ENCODE data around the gene SERPINE1.
A peak's percentile ranks its signal among the peaks of the same experiment; 100 is the strongest.

The SERPINE1 gene

DNA sequence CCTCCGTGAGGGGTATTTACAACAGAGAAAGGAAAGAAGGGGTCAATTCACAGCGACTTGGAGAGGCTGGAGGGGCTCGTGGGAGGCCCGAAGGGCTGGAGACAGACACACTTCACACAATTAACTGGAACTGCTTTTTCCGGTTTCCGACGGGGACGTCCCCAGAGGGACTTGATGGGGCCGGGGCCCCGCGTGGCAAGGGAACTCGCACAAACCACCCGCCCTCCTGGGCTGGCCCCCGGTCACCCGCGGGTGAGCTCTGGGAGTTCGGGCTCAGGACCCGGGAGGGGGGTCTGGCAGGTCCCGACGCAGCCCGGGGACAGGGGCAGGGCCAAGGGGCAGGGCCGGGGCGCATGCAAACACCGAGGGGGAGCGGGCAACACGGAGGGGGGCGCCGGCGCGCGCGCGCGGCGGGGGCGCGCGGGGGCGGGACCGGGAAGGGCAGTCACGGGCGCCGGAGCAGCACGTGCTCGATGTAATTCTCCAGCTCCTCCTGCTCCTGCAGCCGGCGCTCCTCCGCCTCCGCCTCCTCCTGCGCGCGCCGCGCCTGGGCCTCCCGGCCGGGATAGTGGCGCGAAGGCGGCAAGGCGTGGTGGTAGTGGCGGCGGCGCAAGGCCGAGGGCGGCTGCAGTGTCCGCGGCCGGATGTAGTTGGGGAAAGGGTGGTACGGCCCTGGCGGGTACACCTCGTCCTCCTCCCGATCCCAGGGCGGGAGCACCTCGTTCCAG is 35.8 kb downstream of the SERPINE1 start:
- no peaks in the 10 kb centered on the region for H3K9me3 ChIP-seq (replicated peaks; ENCODE audit: insufficient read depth, low read length)
- no peaks in the 10 kb centered on the region for H3K79me2 ChIP-seq (ENCODE audit: low read length)
- H3K27me3 ChIP-seq (replicated peaks; ENCODE audit: insufficient read depth, low read length), result peaks cover 41% of the 10 kb centered on the region
- H3K4me2 ChIP-seq (ENCODE audit: low read depth, low read length), result peak overlapping the region; percentile 21; the same call in 1 of the 2 replicates
- no peak overlapping the region for H3K9ac ChIP-seq (ENCODE audit: low read length)
- no peak overlapping the region for H3K4me3 ChIP-seq (ENCODE audit: low read length)
- H3K4me1 ChIP-seq (ENCODE audit: low read length), result peaks cover 5% of the 10 kb centered on the region; the same call in 1 of the 2 replicates
- H2AFZ ChIP-seq (ENCODE audit: low read length), result no peak overlapping the region
- no peaks in the 10 kb centered on the region for H4K20me1 ChIP-seq (ENCODE audit: insufficient read depth, low read length)
- no peaks in the 10 kb centered on the region for H3K36me3 ChIP-seq (replicated peaks; ENCODE audit: insufficient read depth, low read length)
- H3K27ac ChIP-seq (ENCODE audit: low read length), result no peak overlapping the region
- H3F3A ChIP-seq (ENCODE audit: insufficient read depth, low read length), result no peaks in the 10 kb centered on the region
- DNase-seq, result no peak
- no peak for TF ChIP-seq EZH2 (optimal IDR thresholded peaks at IDR 0.05; ENCODE audit: low read depth, low read length)
- no peak for TF ChIP-seq CTCF (IDR thresholded peaks at IDR 0.05; ENCODE audit: low read length)
- no peak for TF ChIP-seq EZH2phosphoT487 (IDR thresholded peaks at IDR 0.05; ENCODE audit: low read length)
- H3K9me2 ChIP-seq (replicated peaks; ENCODE audit: insufficient read depth, low read length), result no peaks in the 10 kb centered on the region

- TF ChIP-seq EZH2 (optimal IDR thresholded peaks at IDR 0.05; ENCODE audit: low read depth, low read length) (no peak), EZH2phosphoT487 (IDR thresholded peaks at IDR 0.05; ENCODE audit: low read length) (no peak), CTCF (IDR thresholded peaks at IDR 0.05; ENCODE audit: low read length) (no peak)
- Histone ChIP-seq H3K9me3 (replicated peaks; ENCODE audit: insufficient read depth, low read length) (no peaks in the 10 kb centered on the region), H3K4me2 (ENCODE audit: low read depth, low read length) (peak overlapping the region; percentile 55; the same call in 1 of the 2 replicates), H3K4me1 (ENCODE audit: low read length) (peaks cover 5% of the 10 kb centered on the region; the same call in 1 of the 2 replicates), H2AFZ (ENCODE audit: low read length) (no peak overlapping the region), H3K9me2 (replicated peaks; ENCODE audit: insufficient read depth, low read length) (no peaks in the 10 kb centered on the region), H3K9ac (ENCODE audit: low read length) (no peak overlapping the region), H3K4me3 (ENCODE audit: low read length) (peak overlapping the region; percentile 22; the same call in 1 of the 2 replicates), H3K27ac (ENCODE audit: low read length) (no peak overlapping the region), H3K79me2 (ENCODE audit: low read length) (no peaks in the 10 kb centered on the region), H4K20me1 (ENCODE audit: insufficient read depth, low read length) (no peaks in the 10 kb centered on the region), H3F3A (ENCODE audit: insufficient read depth, low read length) (no peaks in the 10 kb centered on the region), H3K36me3 (replicated peaks; ENCODE audit: insufficient read depth, low read length) (no peaks in the 10 kb centered on the region), H3K27me3 (replicated peaks; ENCODE audit: insufficient read depth, low read length) (peaks cover 49% of the 10 kb centered on the region)
- no peak for DNase-seq
These were observed 36.6 kb downstream of the SERPINE1 start for GRCh38 chr7:101163279-101164070.

- Histone ChIP-seq H2AFZ (ENCODE audit: low read length) (no peak overlapping the region), H3K9me3 (replicated peaks; ENCODE audit: insufficient read depth, low read length) (no peaks in the 10 kb centered on the region), H4K20me1 (ENCODE audit: insufficient read depth, low read length) (no peaks in the 10 kb centered on the region), H3K27ac (ENCODE audit: low read length) (no peak overlapping the region), H3K9me2 (replicated peaks; ENCODE audit: insufficient read depth, low read length) (no peaks in the 10 kb centered on the region), H3K4me2 (ENCODE audit: low read depth, low read length) (no peak overlapping the region), H3F3A (ENCODE audit: insufficient read depth, low read length) (no peaks in the 10 kb centered on the region), H3K9ac (ENCODE audit: low read length) (no peak overlapping the region), H3K36me3 (replicated peaks; ENCODE audit: insufficient read depth, low read length) (no peaks in the 10 kb centered on the region), H3K4me1 (ENCODE audit: low read length) (peaks cover 5% of the 10 kb centered on the region; the same call in 1 of the 2 replicates), H3K4me3 (ENCODE audit: low read length) (no peak overlapping the region), H3K27me3 (replicated peaks; ENCODE audit: insufficient read depth, low read length) (peaks cover 56% of the 10 kb centered on the region), H3K79me2 (ENCODE audit: low read length) (no peaks in the 10 kb centered on the region)
- TF ChIP-seq EZH2 (optimal IDR thresholded peaks at IDR 0.05; ENCODE audit: low read depth, low read length), result no peak
- TF ChIP-seq CTCF (IDR thresholded peaks at IDR 0.05; ENCODE audit: low read length), result no peak
- TF ChIP-seq EZH2phosphoT487 (IDR thresholded peaks at IDR 0.05; ENCODE audit: low read length), result no peak
- DNase-seq, result no peak
These were observed 37.4 kb downstream of the SERPINE1 start for GRCh38 chr7:101164071-101164840.
